H9 (cell line): ENCODE measurements around the gene TMEM175. TPM values are rescaled to one million over a fixed set of nuclear protein-coding genes. Genes with fewer than 3 reads are reported as not detected.
A peak's percentile ranks its signal among the peaks of the same experiment; 100 is the strongest.

Source experiments
- DNase-seq: peaks from one replicate; pipeline ENCODE4 v3.0.0-alpha.2; 2017
- H2AFZ ChIP-seq: one replicate; pipeline ENCODE4 v1.6.1; 2013; ENCODE audit warnings: mild to moderate bottlenecking, low read length, control low read depth, moderate library complexity
- H2AK5ac ChIP-seq: 2 replicates; pipeline ENCODE4 v1.6.1; 2013; ENCODE audit warnings: low read length, control low read depth, mixed read lengths; ENCODE audit not compliant: insufficient read length
- H2BK120ac ChIP-seq: one replicate; pipeline ENCODE4 v1.6.1; 2013; ENCODE audit warnings: low read depth, mild to moderate bottlenecking, low read length, control low read depth, inconsistent platforms; ENCODE audit not compliant: poor library complexity, severe bottlenecking
- H2BK12ac ChIP-seq: 2 replicates; pipeline ENCODE4 v1.6.1; 2013; ENCODE audit warnings: low read length, control low read depth, mixed read lengths, low read depth; ENCODE audit not compliant: insufficient read length
- H2BK15ac ChIP-seq: 2 replicates; pipeline ENCODE4 v1.6.1; 2013; ENCODE audit warnings: low read depth, low read length, control low read depth
- H2BK20ac ChIP-seq: one replicate; pipeline ENCODE4 v1.6.1; 2013; ENCODE audit warnings: low read depth, mild to moderate bottlenecking, low read length, control low read depth, inconsistent platforms; ENCODE audit not compliant: poor library complexity, severe bottlenecking
- H2BK5ac ChIP-seq: 2 replicates; pipeline ENCODE4 v1.6.1; 2013; ENCODE audit warnings: low read length, control low read depth, mixed read lengths; ENCODE audit not compliant: insufficient read length
- H3K14ac ChIP-seq: 2 replicates; pipeline ENCODE4 v1.6.1; 2013; ENCODE audit warnings: low read length, control low read depth; ENCODE audit not compliant: insufficient read depth
- H3K18ac ChIP-seq: 2 replicates; pipeline ENCODE4 v1.6.1; 2013; ENCODE audit warnings: low read depth, mild to moderate bottlenecking, mixed read lengths, low read length, control low read depth; ENCODE audit not compliant: insufficient read length
- H3K23ac ChIP-seq: 2 replicates; pipeline ENCODE4 v1.6.1; 2013; ENCODE audit warnings: low read length, control low read depth, mixed read lengths, low read depth; ENCODE audit not compliant: insufficient read length
- H3K23me2 ChIP-seq: 2 replicates; pipeline ENCODE4 v1.6.1; 2013; ENCODE audit warnings: low read depth, mild to moderate bottlenecking, mixed read lengths, low read length, control low read depth; ENCODE audit not compliant: insufficient read length, poor library complexity, severe bottlenecking
- H3K27ac ChIP-seq: 2 replicates; pipeline ENCODE4 v1.5.1; 2013; ENCODE audit warnings: low read length, control low read depth, mixed read lengths, low read depth; ENCODE audit not compliant: insufficient read length
- H3K27me3 ChIP-seq: 2 replicates; pipeline ENCODE4 v1.6.1; 2013; ENCODE audit warnings: low read length, control low read depth, inconsistent platforms; ENCODE audit not compliant: insufficient read depth
- H3K4ac ChIP-seq: 2 replicates; pipeline ENCODE4 v1.6.1; 2013; ENCODE audit warnings: low read depth, mild to moderate bottlenecking, control low read depth, inconsistent platforms, low read length, moderate library complexity
- H3K4me1 ChIP-seq: 2 replicates; pipeline ENCODE4 v1.6.1; 2013; ENCODE audit warnings: low read length, control low read depth, inconsistent platforms; ENCODE audit not compliant: insufficient read depth
- H3K4me2 ChIP-seq: 2 replicates; pipeline ENCODE4 v1.6.1; 2013; ENCODE audit warnings: low read length, control low read depth, mixed read lengths; ENCODE audit not compliant: insufficient read length, insufficient read depth
- H3K56ac ChIP-seq: 2 replicates; pipeline ENCODE4 v1.6.1; 2013; ENCODE audit warnings: low read depth, mild to moderate bottlenecking, mixed read lengths, low read length, control low read depth; ENCODE audit not compliant: insufficient read length
- H3K79me1 ChIP-seq: 2 replicates; pipeline ENCODE4 v1.6.1; 2013; ENCODE audit warnings: low read depth, mild to moderate bottlenecking, moderate library complexity, low read length, control low read depth, inconsistent platforms; ENCODE audit not compliant: insufficient read depth, poor library complexity, severe bottlenecking
- H3K79me2 ChIP-seq: 2 replicates; pipeline ENCODE4 v1.6.1; 2013; ENCODE audit warnings: low read length, control low read depth, inconsistent platforms; ENCODE audit not compliant: insufficient read depth
- H3K9ac ChIP-seq: 2 replicates; pipeline ENCODE4 v1.6.1; 2013; ENCODE audit warnings: low read length, control low read depth, mixed read lengths; ENCODE audit not compliant: insufficient read length; ENCODE audit errors: extremely low read depth
- H3K9me3 ChIP-seq: one replicate; pipeline ENCODE4 v1.6.1; 2013; ENCODE audit warnings: low read depth, low read length, inconsistent platforms; ENCODE audit not compliant: control insufficient read depth
- H3T11ph ChIP-seq: one replicate; pipeline ENCODE4 v1.6.1; 2013; ENCODE audit warnings: mild to moderate bottlenecking, low read length, control low read depth, inconsistent platforms
- H4K20me1 ChIP-seq: one replicate; pipeline ENCODE4 v1.6.1; 2013; ENCODE audit not compliant: control insufficient read depth, insufficient read length, insufficient read depth
- H4K5ac ChIP-seq: 2 replicates; pipeline ENCODE4 v1.6.1; 2013; ENCODE audit warnings: low read depth, mild to moderate bottlenecking, mixed read lengths, low read length, control low read depth; ENCODE audit not compliant: insufficient read length
- H4K8ac ChIP-seq: replicated peaks from 2 replicates; pipeline ENCODE4 v1.6.1; 2013; ENCODE audit warnings: low read length, control low read depth, mixed read lengths, low read depth; ENCODE audit not compliant: insufficient read length
- H4K91ac ChIP-seq: 2 replicates; pipeline ENCODE4 v1.6.1; 2013; ENCODE audit warnings: low read depth, mild to moderate bottlenecking, moderate library complexity, mixed read lengths, low read length, control low read depth; ENCODE audit not compliant: insufficient read length
- H3K27ac Mint-ChIP-seq, 3 experiments: 2 replicates in 2 of 3; 3 replicates in 1 of 3; pipeline ENCODE4 v1.8.0; 2020 to 2021; ENCODE audit warnings: mixed read lengths in 3 of 3, mild to moderate bottlenecking in 1 of 3, moderate library complexity in 1 of 3
- H3K27me3 Mint-ChIP-seq: 2 replicates; pipeline ENCODE4 v1.8.0; 2021; ENCODE audit warnings: low read depth, mild to moderate bottlenecking, moderate library complexity, mixed read lengths
- H3K36me3 Mint-ChIP-seq, 3 experiments: 2 replicates in 2 of 3; 3 replicates in 1 of 3; pipeline ENCODE4 v1.8.0; 2020 to 2021; ENCODE audit warnings: low read depth in 3 of 3, mixed read lengths in 3 of 3; ENCODE audit not compliant: insufficient read depth in 1 of 3
- H3K4me1 Mint-ChIP-seq, 2 experiments: 2 replicates each; pipeline ENCODE4 v1.8.0; 2020; ENCODE audit warnings: mixed read lengths in 2 of 2
- H3K4me3 Mint-ChIP-seq, 2 experiments: 2 replicates in 1 of 2; 3 replicates in 1 of 2; pipeline ENCODE4 v1.8.0; 2020 to 2021; ENCODE audit warnings: mild to moderate bottlenecking in 2 of 2, mixed read lengths in 2 of 2, moderate library complexity in 1 of 2
- H3K9me3 Mint-ChIP-seq, 2 experiments: 2 replicates in 1 of 2; 3 replicates in 1 of 2; pipeline ENCODE4 v1.8.0; 2020; ENCODE audit warnings: mild to moderate bottlenecking in 2 of 2, mixed read lengths in 2 of 2, moderate library complexity in 1 of 2
- CTCF ChIP-seq: fragments of 200-600 bp; sonication (generic); conservative IDR thresholded peaks from 3 replicates; pipeline ENCODE4 v1.8.0; 2021; ENCODE audit warnings: antibody characterized with exemption, mild to moderate bottlenecking
- whole genome bisulfite sequencing: extraction: QIAGEN DNeasy Blood & Tissue Kit; methylation state at CpG from one replicate; pipeline ENCODE4 v1.1.7; 2013; ENCODE audit warnings: missing lambda C conversion rate, low lambda C conversion rate, mixed read lengths; ENCODE audit not compliant: insufficient read length; ENCODE audit errors: extremely low coverage; 5-methylcytosine and 5-hydroxymethylcytosine counted together
- total RNA-seq: library from RNA; stranded (reverse); gene quantifications from 2 replicates; pipeline ENCODE4 v1.2.1, GENCODE V29; 2021

The TMEM175 gene
- total RNA-seq, 1 experiment from 2014 or later = 6.4 TPM

- no peak overlapping the region for H3T11ph ChIP-seq
- peaks cover 38% of the 10 kb centered on the region; the same call in 1 of the 2 replicates for H3K27me3 ChIP-seq
- WGBS = no CpG with 5 or more reads among the region's 48 CpGs
- no peak overlapping the region for H2BK12ac ChIP-seq
- DNase-seq = no peak
- no peak overlapping the region for H2BK15ac ChIP-seq
- H4K5ac ChIP-seq = no peak overlapping the region
- no peaks in the 10 kb centered on the region for H4K20me1 ChIP-seq
- 0 out of 5 replicates have a peak overlapping the region, but pooled peaks of 1 of the 2 experiments have one; percentile 48 for H3K4me3 Mint-ChIP-seq
- no peak overlapping the region for H3K23ac ChIP-seq
- no peak overlapping the region for H2AK5ac ChIP-seq
- peaks cover 11% of the 10 kb centered on the region for H3K23me2 ChIP-seq
- no peaks in the 10 kb centered on the region for H3K79me2 ChIP-seq
- H2AFZ ChIP-seq = no peak overlapping the region
- no peak overlapping the region for H3K14ac ChIP-seq
- no peaks in the 10 kb centered on the region for H3K4me1 ChIP-seq
- TF ChIP-seq CTCF = no peak
- H2BK120ac ChIP-seq = no peak overlapping the region
- H3K27me3 Mint-ChIP-seq = peaks cover 83% of the 10 kb centered on the region
- no peaks in the 10 kb centered on the region for H3K9me3 ChIP-seq
- peaks cover 4 to 5% of the 10 kb centered on the region in 2 experiments; a peak in 4 of 5 replicates for H3K9me3 Mint-ChIP-seq
- H3K4ac ChIP-seq = no peak overlapping the region
- no peak overlapping the region for H3K9ac ChIP-seq
- no peak overlapping the region for H2BK20ac ChIP-seq
- no peaks in the 10 kb centered on the region for H3K79me1 ChIP-seq
- no peak overlapping the region for H2BK5ac ChIP-seq
- no peak overlapping the region for H4K91ac ChIP-seq
- peak overlapping the region; percentile 56 for H3K4me2 ChIP-seq
- H3K27ac ChIP-seq = no peak overlapping the region
- peaks cover 2 to 4% of the 10 kb centered on the region in 2 experiments; a peak in 2 of 4 replicates for H3K4me1 Mint-ChIP-seq
- H3K18ac ChIP-seq = no peak overlapping the region
- no peaks in the 10 kb centered on the region for H3K36me3 Mint-ChIP-seq
- no peak overlapping the region for H4K8ac ChIP-seq
- no peak overlapping the region for H3K56ac ChIP-seq
- no peak overlapping the region for H3K27ac Mint-ChIP-seq
Measured at GRCh38 chr4:1001561-1002130, 69.4 kb downstream of the TMEM175 start.
